Suprapubic skin (tissue), 4 donors: Measurements from ENCODE around the gene LAMTOR4.

Experiments
- POLR2A ChIP-seq, 2 donors: fragments of 450-650 bp; IDR thresholded peaks; one replicate each; pipeline ENCODE4 v1.6.1; 2017; ENCODE audit warnings: antibody characterized with exemption in 2 of 2, mild to moderate bottlenecking in 2 of 2, moderate library complexity in 2 of 2
- POLR2AphosphoS5 ChIP-seq, 3 donors: sonication (generic); formaldehyde crosslinking; IDR thresholded peaks; one replicate each; pipeline ENCODE4 v1.6.1; 2017; ENCODE audit warnings: antibody characterized with exemption in 3 of 3

DNA sequence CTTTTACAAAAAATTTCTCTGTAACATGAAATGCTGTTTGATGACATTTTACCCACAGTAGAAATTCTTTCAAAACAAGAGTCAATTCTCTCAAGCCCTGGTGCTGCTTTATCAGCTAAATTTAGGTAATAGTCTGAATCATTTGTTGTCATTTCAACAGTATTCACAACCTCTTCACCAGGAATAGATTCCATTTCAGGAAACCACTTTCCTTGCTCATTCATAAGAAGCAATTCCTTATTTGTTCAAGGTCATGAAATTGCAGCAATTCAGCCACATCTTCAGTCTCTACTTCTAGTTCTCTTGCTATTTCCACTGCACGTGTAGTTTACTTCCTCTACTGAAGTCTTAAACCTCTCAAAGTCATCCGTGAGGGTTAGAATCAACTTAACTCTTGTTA, 43.1 kb downstream of the LAMTOR4 start:
- no peak for TF ChIP-seq POLR2A (IDR thresholded peaks at IDR 0.05)
- no peak for TF ChIP-seq POLR2AphosphoS5 (IDR thresholded peaks at IDR 0.05)
